ENCODE data around the gene NR1I2.

Gene NR1I2

GRCh38 chr3:119819806-119820205 lies 37.9 kb downstream of the NR1I2 start:
- Histone ChIP-seq H3K36me3 (ENCODE audit: insufficient read depth, low read length) (peaks cover 7% of the 10 kb centered on the region; the same call in 1 of the 2 replicates), H4K20me1 (ENCODE audit: insufficient read depth, low read length, poor library complexity, severe bottlenecking) (no peaks in the 10 kb centered on the region), H3K9me2 (replicated peaks; ENCODE audit: low read depth, low read length) (no peaks in the 10 kb centered on the region), H3K4me3 (ENCODE audit: low read length, poor library complexity, severe bottlenecking) (no peak overlapping the region), H3F3A (ENCODE audit: low read depth) (no peaks in the 10 kb centered on the region; the same call in 1 of the 2 replicates), H3K27me3 (ENCODE audit: insufficient read depth, low read length, poor library complexity, severe bottlenecking) (no peaks in the 10 kb centered on the region), H3K9ac (ENCODE audit: low read depth, low read length, poor library complexity, severe bottlenecking) (no peak overlapping the region), H3K4me2 (ENCODE audit: low read depth, low read length, poor library complexity, severe bottlenecking) (no peak overlapping the region), H3K4me1 (ENCODE audit: insufficient read depth, low read length, poor library complexity, severe bottlenecking) (no peaks in the 10 kb centered on the region), H3K9me3 (ENCODE audit: insufficient read depth, low read depth, low read length) (no peaks in the 10 kb centered on the region), H2AFZ (ENCODE audit: low read length) (no peak overlapping the region), H3K79me2 (ENCODE audit: insufficient read depth, low read length) (no peaks in the 10 kb centered on the region)
- TF ChIP-seq EZH2phosphoT487 (IDR thresholded peaks at IDR 0.05; ENCODE audit: borderline replicate concordance) (no peak), CTCF (conservative IDR thresholded peaks at IDR 0.05; ENCODE audit: low read length) (no peak)

GRCh38 chr3:119825820-119826219 lies 43.9 kb downstream of the NR1I2 start:
- Histone ChIP-seq H3F3A (ENCODE audit: low read depth) (no peaks in the 10 kb centered on the region; the same call in 1 of the 2 replicates), H2AFZ (ENCODE audit: low read length) (no peak overlapping the region), H3K4me3 (ENCODE audit: low read length, poor library complexity, severe bottlenecking) (no peak overlapping the region), H3K36me3 (ENCODE audit: insufficient read depth, low read length) (peaks cover 34% of the 10 kb centered on the region; the same call in 1 of the 2 replicates), H4K20me1 (ENCODE audit: insufficient read depth, low read length, poor library complexity, severe bottlenecking) (peaks cover 8% of the 10 kb centered on the region), H3K9ac (ENCODE audit: low read depth, low read length, poor library complexity, severe bottlenecking) (no peak overlapping the region), H3K9me2 (replicated peaks; ENCODE audit: low read depth, low read length) (no peaks in the 10 kb centered on the region), H3K9me3 (ENCODE audit: insufficient read depth, low read depth, low read length) (no peaks in the 10 kb centered on the region), H3K27me3 (ENCODE audit: insufficient read depth, low read length, poor library complexity, severe bottlenecking) (no peaks in the 10 kb centered on the region), H3K79me2 (ENCODE audit: insufficient read depth, low read length) (peaks cover 4% of the 10 kb centered on the region; the same call in 1 of the 2 replicates), H3K4me1 (ENCODE audit: insufficient read depth, low read length, poor library complexity, severe bottlenecking) (no peaks in the 10 kb centered on the region), H3K4me2 (ENCODE audit: low read depth, low read length, poor library complexity, severe bottlenecking) (no peak overlapping the region)
- no peak for TF ChIP-seq CTCF (conservative IDR thresholded peaks at IDR 0.05; ENCODE audit: low read length)
- no peak for TF ChIP-seq EZH2phosphoT487 (IDR thresholded peaks at IDR 0.05; ENCODE audit: borderline replicate concordance)

GRCh38 chr3:119826711-119827608 lies 45.1 kb downstream of the NR1I2 start:
- Histone ChIP-seq H3K4me2 (ENCODE audit: low read depth, low read length, poor library complexity, severe bottlenecking) (no peak overlapping the region), H3K9me3 (ENCODE audit: insufficient read depth, low read depth, low read length) (no peaks in the 10 kb centered on the region), H3K9ac (ENCODE audit: low read depth, low read length, poor library complexity, severe bottlenecking) (no peak overlapping the region), H4K20me1 (ENCODE audit: insufficient read depth, low read length, poor library complexity, severe bottlenecking) (peaks cover 13% of the 10 kb centered on the region), H3K4me3 (ENCODE audit: low read length, poor library complexity, severe bottlenecking) (no peak overlapping the region), H3K27me3 (ENCODE audit: insufficient read depth, low read length, poor library complexity, severe bottlenecking) (no peaks in the 10 kb centered on the region), H3K4me1 (ENCODE audit: insufficient read depth, low read length, poor library complexity, severe bottlenecking) (no peaks in the 10 kb centered on the region), H3K79me2 (ENCODE audit: insufficient read depth, low read length) (peaks cover 4% of the 10 kb centered on the region; the same call in 1 of the 2 replicates), H2AFZ (ENCODE audit: low read length) (no peak overlapping the region), H3F3A (ENCODE audit: low read depth) (no peaks in the 10 kb centered on the region; the same call in 1 of the 2 replicates), H3K9me2 (replicated peaks; ENCODE audit: low read depth, low read length) (no peaks in the 10 kb centered on the region), H3K36me3 (ENCODE audit: insufficient read depth, low read length) (peaks cover 41% of the 10 kb centered on the region; the same call in 1 of the 2 replicates)
- TF ChIP-seq CTCF (conservative IDR thresholded peaks at IDR 0.05; ENCODE audit: low read length) (no peak), EZH2phosphoT487 (IDR thresholded peaks at IDR 0.05; ENCODE audit: borderline replicate concordance) (no peak)
